Hepatocyte (in vitro differentiated cells): ENCODE data around the gene CPB2. TPM values are rescaled to one million over a fixed set of nuclear protein-coding genes. Genes with fewer than 3 reads are reported as not detected.

Experiments
- DNase-seq: peaks from one replicate; pipeline ENCODE4 v3.0.0-alpha.2; 2016; ENCODE audit warnings: low spot score
- H2AFZ ChIP-seq: fragments of 200-600 bp; sonication (generic); 2 replicates; pipeline ENCODE4 v1.6.0; 2016; ENCODE audit warnings: antibody characterized with exemption, mild to moderate bottlenecking
- H3K27ac ChIP-seq: fragments of 200-600 bp; sonication (generic); 2 replicates; pipeline ENCODE4 v1.5.1; 2016; ENCODE audit warnings: mild to moderate bottlenecking
- H3K27me3 ChIP-seq: fragments of 200-600 bp; sonication (generic); 2 replicates; pipeline ENCODE4 v1.6.1; 2016
- H3K36me3 ChIP-seq: fragments of 200-600 bp; sonication (generic); replicated peaks from 2 replicates; pipeline ENCODE4 v1.5.1; 2016; ENCODE audit warnings: low read depth; ENCODE audit not compliant: insufficient read depth
- H3K4me1 ChIP-seq: fragments of 200-600 bp; sonication (generic); 2 replicates; pipeline ENCODE4 v1.5.1; 2016; ENCODE audit warnings: mild to moderate bottlenecking, moderate library complexity; ENCODE audit not compliant: insufficient read depth
- H3K4me2 ChIP-seq: fragments of 200-600 bp; sonication (generic); 2 replicates; pipeline ENCODE4 v1.6.0; 2016
- H3K4me3 ChIP-seq: fragments of 200-600 bp; sonication (generic); 2 replicates; pipeline ENCODE4 v1.5.1; 2016; ENCODE audit warnings: mild to moderate bottlenecking
- H3K79me2 ChIP-seq: fragments of 200-600 bp; sonication (generic); 2 replicates; pipeline ENCODE4 v1.6.0; 2017; ENCODE audit warnings: mild to moderate bottlenecking
- H3K9me2 ChIP-seq: fragments of 200-600 bp; sonication (generic); replicated peaks from 2 replicates; pipeline ENCODE4 v1.6.0; 2017; ENCODE audit warnings: mild to moderate bottlenecking; ENCODE audit not compliant: insufficient read depth
- H3K9me3 ChIP-seq: fragments of 200-600 bp; sonication (generic); 2 replicates; pipeline ENCODE4 v1.5.1; 2016; ENCODE audit warnings: low read depth, mild to moderate bottlenecking
- H4K20me1 ChIP-seq: fragments of 200-600 bp; sonication (generic); 2 replicates; pipeline ENCODE4 v1.6.0; 2016; ENCODE audit warnings: mild to moderate bottlenecking; ENCODE audit not compliant: insufficient read depth, poor library complexity, severe bottlenecking
- EZH2 ChIP-seq: fragments of 200-600 bp; sonication (generic); IDR thresholded peaks from 2 replicates; pipeline ENCODE4 v1.6.1; 2016; ENCODE audit warnings: antibody characterized with exemption, mild to moderate bottlenecking, borderline replicate concordance
- EZH2phosphoT487 ChIP-seq: fragments of 200-600 bp; sonication (generic); IDR thresholded peaks from one replicate; pipeline ENCODE4 v1.6.1; 2018; ENCODE audit warnings: antibody characterized with exemption, mild to moderate bottlenecking, low read depth, moderate library complexity; ENCODE audit not compliant: unreplicated experiment, severe bottlenecking
- WGBS: methylation state at CpG from one replicate; pipeline ENCODE4 v1.1.6; 2016; ENCODE audit warnings: low lambda C conversion rate; ENCODE audit errors: missing lambda C conversion rate; 5-methylcytosine and 5-hydroxymethylcytosine counted together
- polyA plus RNA-seq: library from polyadenylated mRNA; unstranded; fragments of >200 nt; fragmentation: Nextera tagmentation; extraction: Ambion mirVana; gene quantifications from 2 replicates; pipeline ENCODE4 v1.2.1, GENCODE V29; 2016
- total RNA-seq: library from RNA; depleted of rRNA; stranded (reverse); fragments of >200 nt; gene quantifications from 2 replicates; pipeline ENCODE4 v1.2.3, GENCODE V29; 2014
- TF ChIP-seq, protein P1 (sequence below): fragments of 200-600 bp; sonication (generic); IDR thresholded peaks from 2 replicates; pipeline ENCODE4 v1.5.1; 2016; ENCODE audit warnings: antibody characterized with exemption, mild to moderate bottlenecking; ENCODE audit not compliant: poor library complexity

Gene CPB2, protein sequence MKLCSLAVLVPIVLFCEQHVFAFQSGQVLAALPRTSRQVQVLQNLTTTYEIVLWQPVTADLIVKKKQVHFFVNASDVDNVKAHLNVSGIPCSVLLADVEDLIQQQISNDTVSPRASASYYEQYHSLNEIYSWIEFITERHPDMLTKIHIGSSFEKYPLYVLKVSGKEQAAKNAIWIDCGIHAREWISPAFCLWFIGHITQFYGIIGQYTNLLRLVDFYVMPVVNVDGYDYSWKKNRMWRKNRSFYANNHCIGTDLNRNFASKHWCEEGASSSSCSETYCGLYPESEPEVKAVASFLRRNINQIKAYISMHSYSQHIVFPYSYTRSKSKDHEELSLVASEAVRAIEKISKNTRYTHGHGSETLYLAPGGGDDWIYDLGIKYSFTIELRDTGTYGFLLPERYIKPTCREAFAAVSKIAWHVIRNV
- 54.6 and 59.1 TPM in 2 replicates for total RNA-seq
- polyA plus RNA-seq = 25.6 and 43.3 TPM in 2 replicates

- Histone ChIP-seq H2AFZ (no peak within 1 kb of the TSS), H3K4me1 (no peaks in the 10 kb centered on the region), H4K20me1 (no peaks in the 10 kb centered on the region), H3K9me2 (no peaks in the 10 kb centered on the region), H3K4me2 (no peak within 1 kb of the TSS), H3K4me3 (no peak within 1 kb of the TSS), H3K27ac (no peak within 1 kb of the TSS), H3K36me3 (no peaks in the 10 kb centered on the region), H3K79me2 (no peaks in the 10 kb centered on the region), H3K27me3 (no peaks in the 10 kb centered on the region), H3K9me3 (no peaks in the 10 kb centered on the region)
- no peak for DNase-seq
- TF ChIP-seq EZH2phosphoT487 = no peak
- WGBS = 89% methylated on average over 4 of the region's 4 CpGs
These were observed at the start of gene CPB2 for GRCh38 chr13:46104868-46105267. TSS of gene CPB2 (minus strand) at chr13:46105033. CDS start at chr13:46105009, 24 bp downstream.

DNA sequence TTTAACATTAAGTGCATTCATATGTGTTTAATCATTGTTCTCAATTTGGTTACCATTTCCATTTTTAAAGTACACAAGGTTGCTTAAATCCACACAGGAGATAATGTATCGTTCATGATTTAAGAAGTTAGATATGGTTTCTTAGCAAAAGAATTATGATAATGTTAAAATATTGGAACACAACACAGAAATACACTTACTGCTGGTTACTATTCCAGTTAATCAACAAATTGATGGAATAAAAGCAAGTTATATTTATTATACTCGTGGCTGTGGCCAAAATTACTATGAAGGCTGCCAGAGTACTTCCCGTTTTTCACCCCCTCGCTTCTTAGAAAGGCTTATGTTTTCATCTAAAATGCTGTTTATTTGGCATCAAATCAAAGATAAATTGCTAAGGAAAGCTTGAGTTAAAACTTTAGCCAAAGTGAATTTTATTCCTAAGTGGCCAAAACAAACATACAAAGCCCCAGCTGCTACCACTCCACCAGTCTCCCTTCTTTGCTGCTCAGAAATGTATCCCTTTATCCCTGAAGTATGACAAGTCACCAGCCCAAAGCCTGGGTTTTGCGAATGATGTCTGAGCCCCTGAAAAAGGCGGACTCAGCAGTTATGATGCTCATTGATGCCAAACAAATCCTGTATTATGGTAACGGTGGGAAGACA lies 49.4 kb upstream of the CPB2 start:
- DNase-seq = no peak
- H3K27ac ChIP-seq = no peak overlapping the region
- no peak overlapping the region for H3K4me2 ChIP-seq
- H3K9me2 ChIP-seq = no peaks in the 10 kb centered on the region
- no peak overlapping the region for H2AFZ ChIP-seq
- 70% methylated on average over 7 of the region's 7 CpGs for whole genome bisulfite sequencing
- no peaks in the 10 kb centered on the region for H3K79me2 ChIP-seq
- H4K20me1 ChIP-seq = no peaks in the 10 kb centered on the region
- no peaks in the 10 kb centered on the region for H3K4me1 ChIP-seq
- H3K4me3 ChIP-seq = no peak overlapping the region
- TF ChIP-seq, protein P1, sequence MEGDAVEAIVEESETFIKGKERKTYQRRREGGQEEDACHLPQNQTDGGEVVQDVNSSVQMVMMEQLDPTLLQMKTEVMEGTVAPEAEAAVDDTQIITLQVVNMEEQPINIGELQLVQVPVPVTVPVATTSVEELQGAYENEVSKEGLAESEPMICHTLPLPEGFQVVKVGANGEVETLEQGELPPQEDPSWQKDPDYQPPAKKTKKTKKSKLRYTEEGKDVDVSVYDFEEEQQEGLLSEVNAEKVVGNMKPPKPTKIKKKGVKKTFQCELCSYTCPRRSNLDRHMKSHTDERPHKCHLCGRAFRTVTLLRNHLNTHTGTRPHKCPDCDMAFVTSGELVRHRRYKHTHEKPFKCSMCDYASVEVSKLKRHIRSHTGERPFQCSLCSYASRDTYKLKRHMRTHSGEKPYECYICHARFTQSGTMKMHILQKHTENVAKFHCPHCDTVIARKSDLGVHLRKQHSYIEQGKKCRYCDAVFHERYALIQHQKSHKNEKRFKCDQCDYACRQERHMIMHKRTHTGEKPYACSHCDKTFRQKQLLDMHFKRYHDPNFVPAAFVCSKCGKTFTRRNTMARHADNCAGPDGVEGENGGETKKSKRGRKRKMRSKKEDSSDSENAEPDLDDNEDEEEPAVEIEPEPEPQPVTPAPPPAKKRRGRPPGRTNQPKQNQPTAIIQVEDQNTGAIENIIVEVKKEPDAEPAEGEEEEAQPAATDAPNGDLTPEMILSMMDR = no peak
- TF ChIP-seq EZH2phosphoT487 = no peak
- TF ChIP-seq EZH2 = no peak
- H3K9me3 ChIP-seq = no peaks in the 10 kb centered on the region
- H3K27me3 ChIP-seq = no peaks in the 10 kb centered on the region
- H3K36me3 ChIP-seq = no peaks in the 10 kb centered on the region

DNA sequence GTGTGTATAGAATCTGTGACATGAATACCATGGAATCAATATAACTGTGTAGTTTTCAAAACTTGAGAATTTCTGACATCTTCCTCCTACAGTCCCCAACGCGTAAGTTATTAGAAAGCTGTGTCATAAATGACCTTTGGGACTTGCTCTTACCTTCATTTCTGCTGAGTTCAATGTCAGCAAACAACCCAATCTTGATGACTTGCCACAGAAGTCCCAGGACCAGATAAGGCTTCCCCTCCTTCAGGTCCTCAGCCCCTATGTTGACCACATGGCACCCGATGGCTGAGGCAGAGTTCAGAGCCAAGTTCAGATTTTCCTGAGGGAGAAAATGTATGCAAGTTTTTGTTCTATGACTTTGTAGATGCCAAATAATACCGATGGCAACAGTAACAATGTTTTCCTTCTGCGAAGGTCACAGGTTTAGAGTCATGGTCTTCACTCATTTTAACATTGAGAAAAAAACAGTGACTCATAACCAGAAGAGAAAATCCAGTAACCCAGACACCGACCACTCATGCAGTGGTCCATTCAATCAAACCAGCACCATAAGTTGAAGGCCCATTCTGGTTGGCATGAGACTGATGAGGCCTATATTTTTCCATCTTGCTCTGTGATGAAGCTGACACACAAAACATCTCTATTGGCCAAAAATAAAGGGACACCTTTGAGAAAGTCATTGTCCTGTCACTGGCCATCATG lies 47.9 kb upstream of the CPB2 start:
- Histone ChIP-seq H3K4me2 (no peak overlapping the region), H3K9me2 (no peaks in the 10 kb centered on the region), H3K27me3 (no peaks in the 10 kb centered on the region), H3K27ac (no peak overlapping the region), H3K4me3 (no peak overlapping the region), H3K79me2 (no peaks in the 10 kb centered on the region), H3K36me3 (no peaks in the 10 kb centered on the region), H3K9me3 (no peaks in the 10 kb centered on the region), H3K4me1 (no peaks in the 10 kb centered on the region), H4K20me1 (no peaks in the 10 kb centered on the region), H2AFZ (no peak overlapping the region)
- WGBS = 81% methylated on average over 6 of the region's 6 CpGs
- DNase-seq = no peak
- TF ChIP-seq, protein P1 = no peak
- TF ChIP-seq EZH2 (no peak), EZH2phosphoT487 (no peak)
